Left lung (tissue), 8 donors: ENCODE results near the gene FAM156B. TPM values are rescaled to one million over a fixed set of nuclear protein-coding genes. Genes with fewer than 3 reads are reported as not detected.

Experiments
- polyA plus RNA-seq, 6 donors: library from polyadenylated mRNA; unstranded; fragments of 120-200 nt; gene quantifications; one replicate each; pipeline ENCODE4 v1.2.1, GENCODE V29; 2013; ENCODE audit not compliant: insufficient read length in 6 of 6
- total RNA-seq, 2 donors: library from RNA; stranded (reverse); fragmentation: NEBNext Ultra II Directional; extraction: Animal tissue kit (Norgen Biotek cat#: 25700); gene quantifications; one replicate each; pipeline ENCODE4 v1.2.1, GENCODE V29; 2021
- donor health status: DM: no; HTN: yes; CAD: no.
- donor health status: DM: no; HTN: no; CAD: no.

FAM156B gene
- total and polyA plus RNA-seq, 8 donors = 11.2 to 31.7 (median 23.7) TPM

Other genes starting within 250 kb of the FAM156B start
- gene SSX7, start 242.4 kb upstream of the FAM156B start, total RNA-seq = not detected
- not detected for gene SSX7, start 242.4 kb upstream of the FAM156B start, polyA plus RNA-seq
- not detected for gene SSX2, start 190.2 kb upstream of the FAM156B start, total RNA-seq
- gene SSX2, start 190.2 kb upstream of the FAM156B start, polyA plus RNA-seq = not detected
- not detected for gene SSX2B, start 146.1 kb upstream of the FAM156B start, total RNA-seq
- gene SSX2B, start 146.1 kb upstream of the FAM156B start, polyA plus RNA-seq = under 1 TPM in 1 of 6 donors, not detected in 5; 0.17 TPM
- not detected for gene SPANXN5, start 99.9 kb upstream of the FAM156B start, total RNA-seq
- gene SPANXN5, start 99.9 kb upstream of the FAM156B start, polyA plus RNA-seq = not detected
- gene XAGE5, start 86.0 kb upstream of the FAM156B start, total RNA-seq = not detected
- gene XAGE5, start 86.0 kb upstream of the FAM156B start, polyA plus RNA-seq = not detected
- gene XAGE3, start 29.2 kb upstream of the FAM156B start, total RNA-seq = not detected
- gene XAGE3, start 29.2 kb upstream of the FAM156B start, polyA plus RNA-seq = not detected
- gene FAM156A, start 61.2 kb downstream of the FAM156B start, total RNA-seq = 10 to 100 TPM; 17.3 to 18.9 TPM
- gene FAM156A, start 61.2 kb downstream of the FAM156B start, polyA plus RNA-seq = 10 to 100 TPM; 33.0 to 50.2 (median 43.0) TPM
- 1 to 10 TPM; 2.0 to 3.6 TPM for gene GPR173, start 151.5 kb downstream of the FAM156B start, total RNA-seq
- gene GPR173, start 151.5 kb downstream of the FAM156B start, polyA plus RNA-seq = 10 to 100 TPM; 13.8 to 19.8 (median 15.4) TPM
- 10 to 100 TPM; 16.6 to 21.9 TPM for gene TSPYL2, start 185.0 kb downstream of the FAM156B start, total RNA-seq
- 10 to 100 TPM; 49.6 to 73.6 (median 61.0) TPM for gene TSPYL2, start 185.0 kb downstream of the FAM156B start, polyA plus RNA-seq
- 1 to 10 TPM; 7.8 to 9.9 TPM for gene KANTR, start 196.8 kb downstream of the FAM156B start, total RNA-seq
- 10 to 100 TPM; 19.1 to 41.3 (median 22.1) TPM for gene KANTR, start 196.8 kb downstream of the FAM156B start, polyA plus RNA-seq